CD4-positive, alpha-beta T cell treated with Interleukin-21 for 1 hour (primary cell): ENCODE measurements around the gene HIKESHI.
A peak's percentile ranks its signal among the peaks of the same experiment; 100 is the strongest.
"Not testable (repeated sequence)": the region's sequence is repeated elsewhere in the genome, so short reads cannot be mapped to it uniquely, and the experiment has no call there.

Source experiments
- DNase-seq: peaks from one replicate; pipeline ENCODE4 v3.0.0-alpha.2; 2020

HIKESHI gene, protein sequence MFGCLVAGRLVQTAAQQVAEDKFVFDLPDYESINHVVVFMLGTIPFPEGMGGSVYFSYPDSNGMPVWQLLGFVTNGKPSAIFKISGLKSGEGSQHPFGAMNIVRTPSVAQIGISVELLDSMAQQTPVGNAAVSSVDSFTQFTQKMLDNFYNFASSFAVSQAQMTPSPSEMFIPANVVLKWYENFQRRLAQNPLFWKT

DNA sequence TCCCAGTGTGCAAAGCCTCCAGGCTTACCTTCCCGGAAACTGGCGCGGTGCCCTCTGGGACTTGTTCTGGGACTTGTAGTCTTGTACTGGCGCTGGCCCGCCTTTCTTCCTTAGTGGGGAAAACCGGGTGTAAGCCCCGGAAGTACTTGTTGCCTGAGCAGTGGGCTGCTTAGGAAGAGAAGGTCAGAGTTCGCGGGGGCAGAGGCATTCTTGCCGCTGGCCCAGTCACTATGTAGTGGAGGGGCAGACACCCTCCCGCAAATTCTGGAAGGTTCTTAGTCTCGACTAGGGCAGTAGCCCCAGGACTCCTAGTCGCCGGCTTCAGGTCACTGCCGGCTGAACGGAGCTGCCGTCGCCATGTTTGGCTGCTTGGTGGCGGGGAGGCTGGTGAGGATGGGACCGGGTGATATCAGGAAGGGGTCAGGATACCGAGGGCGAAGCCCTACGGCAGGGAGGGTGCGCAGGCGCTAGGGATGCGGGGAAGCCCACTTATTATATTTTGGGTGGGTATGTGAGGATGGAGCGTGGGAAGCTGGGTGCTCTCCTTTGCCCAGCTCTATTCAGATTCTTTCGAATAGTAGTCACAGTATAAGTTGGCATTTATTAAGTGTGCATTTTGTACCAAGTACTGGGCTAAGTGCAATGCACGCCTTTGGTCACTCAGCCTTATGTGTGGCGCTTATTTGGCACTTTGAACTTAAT, at the start of gene HIKESHI:
HIKESHI (plus strand) TSS at position 149 of the 702 bp plus-strand sequence; CDS start at position 358, 209 bp downstream.
- DNase-seq = peak; percentile 92

DNA sequence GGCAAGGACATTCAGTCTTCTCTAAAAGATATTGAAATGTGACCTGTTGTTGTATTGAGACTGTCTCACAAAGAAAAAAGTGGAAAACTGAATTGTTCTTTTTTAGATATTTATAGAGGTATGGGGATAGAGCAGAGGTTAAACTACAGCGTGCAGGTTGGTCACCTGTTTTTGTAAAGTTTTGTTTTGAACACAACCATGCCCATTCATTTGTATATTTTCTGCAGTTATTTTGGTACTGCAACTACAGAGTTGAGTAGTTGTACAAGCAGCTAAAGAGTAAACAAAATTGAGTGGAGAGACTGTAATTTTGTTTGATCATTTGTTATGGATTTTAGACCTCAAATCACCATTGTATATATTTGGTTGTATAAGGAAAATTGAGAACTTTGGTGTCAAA, 46.1 kb upstream of the HIKESHI start:
- no peak for DNase-seq

DNA sequence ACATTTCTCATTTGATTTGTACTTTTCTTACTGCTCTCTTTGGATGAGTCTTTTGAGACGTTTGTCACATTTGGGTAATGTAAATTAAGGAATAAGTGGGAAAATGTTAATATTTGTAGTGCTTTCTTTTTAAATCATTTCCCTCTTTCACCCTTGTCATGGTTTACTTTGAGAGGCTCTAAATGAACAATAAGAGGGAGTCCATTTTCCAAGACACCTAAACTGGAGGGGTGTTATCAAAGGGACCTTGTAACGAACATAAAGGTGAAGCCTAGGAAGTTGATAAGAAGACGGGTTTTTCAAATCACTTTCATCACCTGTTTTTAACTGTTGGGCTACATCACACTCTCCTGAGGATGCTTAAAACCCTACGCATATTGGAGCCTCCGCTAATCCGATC, 45.4 kb upstream of the HIKESHI start:
- DNase-seq = no peak

DNA sequence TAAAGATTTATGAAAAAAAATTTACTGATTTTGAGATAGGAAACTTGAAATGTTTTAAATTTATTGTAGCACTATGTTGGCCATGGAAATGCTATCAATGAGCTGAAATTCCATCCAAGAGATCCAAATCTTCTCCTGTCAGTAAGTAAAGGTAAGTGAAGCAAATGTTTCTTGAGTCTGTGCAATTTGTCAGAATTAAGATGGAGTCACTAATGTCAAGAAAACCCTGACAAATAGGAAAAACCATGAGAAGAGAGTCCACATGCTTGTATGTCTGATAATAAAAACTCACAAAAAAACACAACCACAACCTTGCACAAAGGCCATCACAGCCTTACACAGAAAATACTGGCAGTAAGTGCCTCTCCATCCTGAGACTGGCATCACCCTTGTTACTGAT, 44.6 kb upstream of the HIKESHI start:
- DNase-seq = no peak

DNA sequence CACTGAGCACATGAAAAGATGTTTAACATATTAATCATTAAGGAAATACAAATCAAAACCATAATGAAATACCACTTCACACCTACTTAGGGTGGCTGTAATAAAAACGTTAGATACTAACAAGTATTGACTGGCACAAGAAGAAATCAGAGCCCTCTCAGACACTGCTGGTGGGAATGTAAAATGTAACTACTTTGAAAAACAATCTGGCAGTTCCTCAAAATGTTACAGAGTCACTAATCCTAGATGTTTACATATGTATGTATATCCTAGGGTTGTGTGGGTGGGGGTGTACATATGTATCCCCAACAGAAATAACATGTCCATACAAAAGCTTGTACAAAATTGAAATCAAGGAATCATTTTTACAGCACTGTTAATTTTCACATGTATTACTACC, 42.3 kb upstream of the HIKESHI start:
- no peak for DNase-seq

DNA sequence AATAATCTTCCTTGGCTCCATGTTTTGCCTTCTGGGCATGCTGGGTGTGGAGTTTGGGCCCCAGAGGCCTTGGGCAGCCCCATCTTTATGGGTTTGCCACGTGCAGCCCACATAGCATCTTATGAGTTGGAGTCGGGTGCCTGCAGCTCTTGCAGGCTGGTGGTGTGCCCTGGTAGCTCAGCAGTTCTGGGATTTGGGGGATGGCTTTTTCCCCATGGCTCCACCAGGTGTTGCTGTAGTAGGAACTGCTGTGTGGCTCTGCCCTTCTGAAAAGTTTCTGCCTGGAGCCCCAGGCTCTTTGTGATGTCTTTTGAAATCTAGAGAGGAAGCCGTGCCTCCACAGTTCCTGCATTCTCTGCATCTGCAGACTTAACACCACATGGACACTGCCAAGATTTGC, 40.7 kb upstream of the HIKESHI start:
- no peak for DNase-seq

DNA sequence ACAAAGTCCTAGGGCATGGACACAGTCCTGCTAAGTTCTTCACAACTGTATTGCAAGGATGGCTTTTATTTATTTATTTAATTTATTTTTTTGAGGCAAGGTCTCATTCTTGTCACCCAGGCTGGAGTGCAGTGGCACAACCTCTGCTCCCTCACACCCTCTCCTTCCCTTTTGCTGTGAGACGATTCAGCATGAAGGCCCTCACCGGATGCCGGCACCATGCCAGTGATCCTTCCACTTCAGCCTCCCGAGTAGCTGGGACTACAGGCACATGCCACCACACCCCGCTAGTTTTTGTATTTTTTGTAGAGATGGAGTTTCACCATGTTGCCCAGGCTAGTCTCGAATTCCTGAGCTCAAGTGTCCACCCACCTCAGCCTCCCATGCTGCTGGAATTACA, 39.7 kb upstream of the HIKESHI start:
- no peak for DNase-seq

DNA sequence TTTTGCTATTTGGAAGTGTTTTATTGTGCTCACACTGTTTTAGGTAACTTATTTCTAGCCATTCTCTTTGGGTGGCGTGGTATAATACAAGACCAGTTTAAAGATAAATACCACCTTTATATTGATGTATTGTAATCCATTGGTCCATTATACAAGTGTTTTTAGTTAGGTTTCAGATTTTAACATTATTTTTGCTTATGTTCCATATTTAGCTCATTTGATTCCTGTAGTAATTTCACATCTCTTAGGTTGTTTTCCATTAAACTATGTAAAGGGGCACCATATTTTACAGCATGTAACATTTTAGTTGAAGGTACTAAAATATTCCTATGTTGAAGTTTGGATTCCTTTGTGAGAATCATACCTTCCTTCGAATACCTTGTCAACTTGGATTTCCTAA, 37.4 kb upstream of the HIKESHI start:
- DNase-seq = no peak

DNA sequence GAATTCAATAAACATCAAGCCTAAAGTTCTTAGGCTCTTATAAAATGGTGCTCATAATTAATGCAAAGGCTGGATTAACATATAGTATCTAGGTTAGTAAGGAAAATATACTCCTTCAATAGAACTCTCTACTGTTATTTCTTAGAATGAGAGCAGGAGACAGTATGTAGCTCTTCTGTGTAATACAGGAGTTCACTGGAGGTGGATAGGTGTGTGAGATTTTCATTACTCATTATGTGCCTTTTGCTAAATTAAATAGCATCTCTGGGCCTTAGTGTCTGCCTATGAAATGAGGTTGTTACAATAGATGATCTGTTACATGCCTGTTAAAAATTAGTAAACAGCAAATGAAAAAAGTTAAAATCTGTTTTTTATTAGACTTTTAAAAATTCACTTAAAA, 36.8 kb upstream of the HIKESHI start:
- no peak for DNase-seq

DNA sequence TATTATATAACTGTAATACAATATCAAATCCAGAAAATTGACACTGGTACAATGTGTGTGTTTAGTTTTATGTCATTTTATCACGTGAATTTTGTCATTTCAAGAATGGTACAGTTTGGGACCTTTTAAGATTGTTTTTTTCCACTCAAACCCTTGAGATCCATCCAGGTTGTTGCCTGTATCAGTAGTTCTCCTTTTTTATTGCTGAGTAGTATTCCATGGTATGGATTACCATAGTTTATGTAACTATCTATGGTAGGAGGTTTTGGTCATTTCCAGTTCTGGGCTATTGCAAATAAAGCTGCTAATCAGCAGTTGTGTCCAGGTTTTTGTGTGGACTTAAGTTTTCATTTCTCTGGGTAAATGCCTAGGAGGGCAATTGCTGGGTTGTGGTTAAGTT, 32.4 kb upstream of the HIKESHI start:
- no peak for DNase-seq

DNA sequence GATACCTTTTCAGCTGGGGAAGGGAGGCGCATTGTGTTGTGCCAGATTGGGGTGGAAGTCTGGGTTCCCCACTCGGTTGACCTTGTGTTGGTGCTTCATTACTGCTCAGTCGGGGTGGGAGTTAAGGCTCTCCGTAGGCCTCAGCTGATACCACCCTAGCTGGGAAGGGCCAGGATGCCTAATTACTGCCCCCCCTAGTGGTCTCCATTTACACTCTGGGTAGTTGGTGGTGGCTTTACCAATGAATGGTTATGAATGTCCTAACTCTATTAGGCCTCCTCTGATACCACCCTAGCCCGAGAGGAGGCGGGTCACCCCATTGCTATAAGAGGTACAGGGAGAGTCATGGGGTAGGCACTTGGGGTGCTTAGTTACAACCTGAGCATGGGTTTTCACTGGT, 27.5 kb upstream of the HIKESHI start:
- DNase-seq = no peak

DNA sequence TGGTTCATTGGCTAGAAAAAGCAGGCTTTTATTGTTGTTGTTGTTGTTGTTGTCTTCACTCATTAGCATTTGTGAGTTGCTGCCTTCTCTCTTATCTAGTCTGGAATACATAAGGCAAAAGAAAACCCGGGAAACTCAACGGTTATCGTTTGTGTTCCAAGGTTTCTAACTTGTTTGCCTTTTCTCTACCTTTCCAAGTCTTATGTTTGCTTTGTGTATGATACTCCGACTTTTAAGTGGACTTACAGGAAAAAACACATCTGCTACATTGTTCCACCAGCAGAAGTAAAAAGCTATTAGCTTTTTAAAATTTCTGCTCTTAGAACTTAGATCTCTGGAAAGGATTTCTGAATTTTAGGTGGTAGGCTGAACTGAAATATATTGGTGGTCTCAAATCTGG, 27.0 kb upstream of the HIKESHI start:
- DNase-seq = no peak

DNA sequence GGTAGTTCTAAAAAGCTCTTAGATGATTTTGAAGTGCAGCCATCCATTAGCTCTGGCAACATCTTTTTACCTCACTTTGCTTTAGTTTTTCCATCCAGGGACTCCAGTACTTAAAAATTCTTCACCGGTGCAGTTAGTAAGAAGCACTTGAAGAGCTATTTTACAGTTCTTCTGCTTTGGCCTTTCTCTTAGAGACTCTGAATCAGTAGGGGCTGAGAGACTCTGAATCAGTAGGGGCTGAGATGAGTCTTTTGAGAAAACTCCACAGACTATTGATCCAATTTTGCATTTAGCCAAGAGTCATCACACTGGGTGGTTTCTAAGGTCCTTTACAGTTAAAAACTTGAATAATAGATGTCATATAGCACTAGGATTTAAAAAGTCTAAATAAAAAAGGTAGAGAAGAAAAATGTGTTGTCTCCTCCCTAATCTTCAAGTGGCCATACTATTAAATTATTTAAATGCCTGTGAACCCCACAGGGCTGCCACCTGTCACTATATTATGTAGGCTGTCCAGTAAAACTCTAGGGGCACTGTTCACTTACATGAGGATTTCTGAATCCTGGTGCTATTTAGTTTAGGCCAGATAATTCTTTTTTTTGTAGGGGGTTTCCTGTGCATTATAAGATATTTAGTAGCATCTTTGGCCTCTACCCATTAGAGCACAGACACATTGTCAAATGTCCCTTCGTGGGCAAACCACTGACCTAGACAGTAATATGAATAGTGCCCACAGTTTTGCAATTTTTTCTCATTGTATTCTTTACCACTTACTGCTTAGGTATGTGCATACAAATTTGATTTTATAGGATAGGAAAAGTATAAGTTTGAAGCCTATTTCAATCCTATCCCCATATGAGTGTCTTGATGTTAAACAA, 26.3 kb upstream of the HIKESHI start:
- DNase-seq = no peak

DNA sequence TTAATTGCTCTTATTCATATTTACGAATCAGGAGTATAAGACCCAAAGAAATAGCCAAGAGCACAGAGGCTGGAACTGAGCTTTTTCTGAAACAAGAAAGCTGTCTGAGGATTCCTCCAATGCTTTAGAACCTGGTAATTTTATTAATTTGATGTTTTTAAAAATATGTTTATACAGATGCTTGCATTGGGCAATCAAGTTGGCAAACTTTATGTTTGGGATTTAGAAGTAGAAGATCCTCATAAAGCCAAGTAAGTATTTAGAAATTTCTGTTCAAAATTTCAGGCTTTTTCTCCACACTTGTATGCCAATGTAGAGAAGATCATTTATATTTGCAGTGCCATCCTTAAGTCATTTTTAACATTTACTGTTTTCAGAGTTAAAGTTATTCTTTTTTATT, 24.3 kb upstream of the HIKESHI start:
- DNase-seq = no peak

DNA sequence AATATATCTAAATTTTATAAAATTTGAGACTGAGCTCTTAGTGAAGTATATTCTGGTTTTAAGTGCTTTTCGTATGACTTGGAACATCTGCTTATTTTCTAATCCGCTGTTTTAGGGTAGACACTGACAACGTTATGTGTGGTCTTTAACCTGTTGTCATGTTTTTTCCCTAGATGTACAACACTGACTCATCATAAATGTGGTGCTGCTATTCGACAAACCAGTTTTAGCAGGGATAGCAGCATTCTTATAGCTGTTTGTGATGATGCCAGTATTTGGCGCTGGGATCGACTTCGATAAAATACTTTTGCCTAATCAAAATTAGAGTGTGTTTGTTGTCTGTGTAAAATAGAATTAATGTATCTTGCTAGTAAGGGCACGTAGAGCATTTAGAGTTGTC, 23.8 kb upstream of the HIKESHI start:
- DNase-seq = no peak

DNA sequence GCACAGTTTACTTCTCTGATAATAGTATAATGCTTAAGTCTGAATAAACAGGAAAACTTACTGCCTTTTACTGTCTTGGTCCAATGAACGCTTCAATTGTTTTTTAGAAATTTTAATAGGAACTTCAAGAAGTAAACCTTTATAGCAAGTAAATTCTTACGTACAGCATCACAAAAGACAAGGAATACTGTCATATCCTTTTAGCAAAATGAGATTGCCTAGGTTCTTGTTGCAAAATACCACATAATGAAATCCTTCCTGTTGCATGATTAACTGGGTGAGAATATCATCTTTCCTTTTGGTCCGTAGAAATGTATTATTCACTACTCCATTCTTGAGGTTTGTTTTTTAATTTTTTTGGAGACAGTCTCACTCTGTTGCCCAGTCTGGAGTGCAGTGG, 22.3 kb upstream of the HIKESHI start:
- no peak for DNase-seq

DNA sequence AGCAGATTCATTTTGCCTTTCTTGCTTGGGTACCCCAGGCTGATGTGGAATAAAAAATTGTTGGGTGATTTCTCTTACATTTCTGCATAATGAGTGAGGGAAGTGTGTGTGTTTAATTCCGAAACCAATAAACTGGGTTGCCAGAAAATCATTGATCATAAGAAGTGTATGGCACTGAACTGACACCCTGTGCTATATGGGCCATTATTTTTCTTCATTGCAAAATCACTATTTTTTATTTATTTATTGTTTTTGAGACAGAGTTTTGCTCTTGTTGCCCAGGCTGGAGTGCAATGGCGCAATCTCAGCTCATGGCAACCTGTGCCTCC, 14.6 kb upstream of the HIKESHI start:
- no peak for DNase-seq

DNA sequence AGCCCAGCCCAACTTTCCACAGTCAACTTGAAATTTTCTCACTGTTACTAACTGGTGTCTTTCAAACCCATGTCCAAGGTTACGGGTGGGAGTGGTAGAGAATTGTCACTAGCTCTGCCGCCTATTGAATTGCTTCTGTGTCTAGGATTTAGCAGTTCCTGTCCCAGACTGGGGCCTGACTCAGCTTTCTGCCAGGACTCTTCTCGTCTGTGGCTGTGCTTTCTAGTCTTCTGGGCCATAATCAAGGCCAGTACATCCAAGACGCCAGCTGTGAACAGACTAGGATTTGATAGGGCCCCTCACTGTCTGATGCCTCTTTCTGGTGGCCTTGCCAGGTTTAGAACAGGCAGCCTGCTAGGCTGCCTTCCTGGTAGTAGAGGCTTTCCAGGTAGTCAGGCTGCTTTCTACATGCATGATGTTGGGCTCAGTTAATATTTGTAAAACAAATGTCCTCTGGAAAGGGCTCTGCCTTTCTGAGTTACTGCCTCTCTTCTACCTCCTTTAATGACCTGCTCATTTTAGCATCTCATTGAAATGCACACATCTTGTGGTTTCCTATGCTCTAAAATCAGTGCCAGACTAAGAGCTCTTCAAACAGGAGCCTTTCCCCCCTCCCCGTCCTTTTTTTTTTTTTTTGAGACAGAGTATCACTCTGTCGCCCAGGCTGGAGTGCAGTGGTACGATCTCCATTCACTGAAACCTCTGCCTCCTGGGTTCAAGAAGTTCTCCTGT, 13.1 kb upstream of the HIKESHI start:
- no peak for DNase-seq

DNA sequence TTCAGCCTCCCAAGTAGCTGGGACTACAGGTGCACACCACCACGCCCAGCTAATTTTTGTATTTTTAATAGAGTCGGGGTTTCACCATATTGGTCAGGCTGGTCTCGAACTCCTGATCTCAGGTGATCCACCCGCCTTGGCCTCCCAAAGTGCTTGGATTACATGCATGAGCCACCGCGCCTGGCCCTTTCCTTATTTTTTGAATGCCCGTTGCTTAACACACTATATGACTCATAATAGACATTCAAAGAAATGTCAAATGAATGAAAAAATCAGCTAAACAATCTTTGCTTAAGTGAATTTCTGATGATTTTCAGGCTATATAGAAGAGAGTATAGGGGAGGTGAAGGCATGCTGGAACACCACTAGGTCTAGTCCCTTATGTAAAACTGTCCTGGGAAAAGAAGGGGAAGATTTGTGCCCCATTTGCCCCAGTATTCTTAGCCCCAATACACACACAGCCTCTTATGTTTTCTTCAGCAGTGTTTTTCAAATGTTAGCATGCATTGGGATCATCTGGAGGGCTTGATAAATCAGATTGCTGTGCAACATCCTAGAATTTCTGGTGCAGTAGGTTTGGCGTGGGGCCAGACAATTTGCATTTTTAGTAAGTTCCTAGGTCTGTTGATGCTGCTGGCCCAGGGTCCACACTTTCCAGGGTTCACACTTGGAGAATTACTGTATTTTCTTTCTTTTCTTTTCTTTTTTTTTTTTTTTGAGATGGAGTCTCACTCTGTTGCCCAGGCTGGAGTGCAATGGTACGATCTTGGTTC, 12.3 kb upstream of the HIKESHI start:
- DNase-seq = not testable (repeated sequence)

DNA sequence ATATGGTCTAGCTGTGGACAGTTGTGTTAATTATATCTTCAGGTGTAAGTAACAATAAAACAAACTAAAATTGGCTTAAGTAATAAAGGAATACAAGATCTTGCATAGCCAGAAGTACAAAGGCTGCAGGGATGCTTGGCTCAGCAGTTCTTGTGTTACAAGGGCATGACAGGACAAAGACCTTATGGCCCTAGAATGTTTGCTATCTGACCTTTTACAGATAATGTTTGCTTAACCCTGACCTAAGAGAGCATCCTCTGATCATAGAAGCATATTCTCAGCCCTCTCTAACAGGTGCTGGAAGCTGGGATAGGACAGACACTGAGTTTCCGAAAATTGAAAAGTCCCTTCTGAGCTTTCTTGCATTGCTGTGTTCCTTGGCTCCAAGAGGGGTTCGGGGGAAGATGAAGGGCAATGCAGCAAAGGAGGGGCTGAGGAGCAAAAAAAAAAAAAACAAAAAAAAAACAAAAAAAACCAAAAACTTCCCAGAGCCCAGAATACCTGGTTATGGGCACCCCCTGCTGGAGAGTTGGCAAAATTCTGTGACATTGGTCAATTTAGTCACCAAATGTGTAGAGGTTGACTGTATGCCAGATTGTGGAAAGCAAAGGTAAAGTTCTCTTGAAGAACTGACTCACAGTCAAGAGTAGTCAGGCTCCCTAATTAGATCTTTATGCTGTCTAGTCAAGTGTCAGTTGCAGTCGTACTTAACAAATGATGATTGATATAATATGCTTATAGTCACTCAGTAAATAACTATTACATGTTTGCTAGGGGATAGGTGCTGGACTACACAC, 10.4 kb upstream of the HIKESHI start:
- peak; percentile 69 for DNase-seq

DNA sequence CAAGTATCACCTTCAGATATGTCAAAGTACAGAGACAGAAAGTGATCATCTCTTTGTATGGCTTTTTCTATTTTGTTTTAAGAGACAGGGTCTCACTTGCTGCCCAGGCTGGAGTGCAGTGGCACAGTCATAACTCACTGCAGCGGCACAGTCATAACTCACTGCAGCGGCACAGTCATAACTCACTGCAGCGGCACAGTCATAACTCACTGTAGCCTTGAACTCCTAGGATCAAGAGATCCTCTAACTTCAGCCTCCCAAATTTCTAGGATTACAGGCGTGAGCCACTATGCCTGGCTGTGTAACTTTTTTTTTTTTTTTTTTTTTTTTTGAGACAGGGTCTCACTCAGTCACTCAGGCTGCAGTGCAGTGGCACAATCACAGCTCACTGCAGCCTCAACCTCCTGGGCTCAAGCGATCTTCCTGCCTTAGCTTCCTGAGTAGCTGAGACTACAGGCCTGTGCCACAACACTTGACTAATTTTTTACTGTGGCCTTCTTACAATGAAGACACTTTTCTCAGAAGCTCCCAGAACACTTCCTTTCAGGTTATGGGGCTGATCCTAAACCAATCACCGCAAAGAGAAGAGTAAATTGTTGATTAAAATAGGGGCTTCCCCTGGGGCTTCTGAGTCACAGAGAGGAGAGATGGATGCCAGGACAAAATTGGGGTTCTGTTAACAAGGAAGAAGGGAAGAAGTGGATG, 9.0 kb upstream of the HIKESHI start:
- DNase-seq = peak; percentile 35
